22Rv1 (cell line): ENCODE data around the gene CBLB.

Experiments
- H3K27ac ChIP-seq: fragments of 450-650 bp; 2 replicates; pipeline ENCODE4 v1.5.1; 2017
- ZFX ChIP-seq: fragments of 450-650 bp; IDR thresholded peaks from 2 replicates; pipeline ENCODE4 v1.6.1; 2017; ENCODE audit warnings: antibody characterized with exemption, borderline replicate concordance
- TF ChIP-seq, protein P1 (sequence below): fragments of 450-650 bp; IDR thresholded peaks from 2 replicates; pipeline ENCODE4 v1.5.1; 2017; ENCODE audit warnings: mild to moderate bottlenecking

CBLB gene

DNA sequence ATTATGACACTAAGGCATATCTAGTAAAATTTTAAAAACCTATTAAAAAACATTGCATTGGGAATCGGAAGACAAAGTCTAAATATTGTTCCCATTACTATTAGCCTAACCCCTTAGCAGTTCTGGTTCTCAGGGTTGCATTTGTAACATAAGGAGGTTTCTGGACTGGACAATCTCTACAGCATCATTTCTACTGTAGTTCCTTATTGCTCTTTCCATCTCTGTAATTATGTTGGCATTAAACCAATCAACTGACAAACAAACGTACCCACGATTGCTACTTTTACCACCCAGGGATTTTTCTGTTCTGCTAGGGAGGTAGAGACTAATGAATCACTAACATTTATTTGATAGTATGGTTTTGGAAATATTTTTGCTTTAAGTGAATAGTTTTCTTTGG is 190.8 kb downstream of the CBLB start:
- TF ChIP-seq, protein P1, sequence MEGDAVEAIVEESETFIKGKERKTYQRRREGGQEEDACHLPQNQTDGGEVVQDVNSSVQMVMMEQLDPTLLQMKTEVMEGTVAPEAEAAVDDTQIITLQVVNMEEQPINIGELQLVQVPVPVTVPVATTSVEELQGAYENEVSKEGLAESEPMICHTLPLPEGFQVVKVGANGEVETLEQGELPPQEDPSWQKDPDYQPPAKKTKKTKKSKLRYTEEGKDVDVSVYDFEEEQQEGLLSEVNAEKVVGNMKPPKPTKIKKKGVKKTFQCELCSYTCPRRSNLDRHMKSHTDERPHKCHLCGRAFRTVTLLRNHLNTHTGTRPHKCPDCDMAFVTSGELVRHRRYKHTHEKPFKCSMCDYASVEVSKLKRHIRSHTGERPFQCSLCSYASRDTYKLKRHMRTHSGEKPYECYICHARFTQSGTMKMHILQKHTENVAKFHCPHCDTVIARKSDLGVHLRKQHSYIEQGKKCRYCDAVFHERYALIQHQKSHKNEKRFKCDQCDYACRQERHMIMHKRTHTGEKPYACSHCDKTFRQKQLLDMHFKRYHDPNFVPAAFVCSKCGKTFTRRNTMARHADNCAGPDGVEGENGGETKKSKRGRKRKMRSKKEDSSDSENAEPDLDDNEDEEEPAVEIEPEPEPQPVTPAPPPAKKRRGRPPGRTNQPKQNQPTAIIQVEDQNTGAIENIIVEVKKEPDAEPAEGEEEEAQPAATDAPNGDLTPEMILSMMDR, result no peak
- TF ChIP-seq ZFX, result no peak

DNA sequence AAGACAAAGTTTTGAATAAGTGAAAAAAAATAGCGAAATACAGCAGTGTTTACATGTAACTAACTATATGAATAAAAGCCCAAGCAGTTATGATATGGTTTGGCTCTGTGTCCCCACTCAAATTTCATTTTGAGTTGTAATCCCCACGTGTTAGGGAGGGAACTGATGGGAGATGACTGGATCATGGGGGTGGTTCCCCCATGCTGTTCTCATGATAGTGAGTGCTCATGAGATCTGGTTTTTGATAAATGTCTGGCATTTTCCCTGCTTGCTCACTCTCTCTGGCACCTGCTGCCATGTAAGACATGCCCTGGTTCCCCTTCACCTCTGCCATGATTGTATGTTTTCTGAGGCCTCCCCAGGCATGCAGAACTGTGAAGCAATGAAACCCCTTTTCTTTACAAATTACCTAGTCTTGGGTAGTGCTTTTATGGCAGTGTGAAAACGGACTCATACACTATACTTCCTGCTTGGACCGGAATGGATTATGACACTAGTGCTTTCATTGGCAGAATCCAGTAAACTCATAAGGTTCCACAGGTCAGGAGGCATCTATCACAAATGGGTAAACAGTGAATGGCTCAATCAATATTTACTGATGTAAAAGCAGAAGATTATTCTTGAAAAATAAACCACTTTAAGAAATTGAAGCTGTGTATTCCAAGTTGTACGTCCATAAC is 192.1 kb downstream of the CBLB start:
- no peak for TF ChIP-seq ZFX
- TF ChIP-seq, protein P1, result no peak
- H3K27ac ChIP-seq, result no peak overlapping the region

More for the DNA sequence above, 190.8 kb downstream of the CBLB start:
- H3K27ac ChIP-seq, result no peak overlapping the region

DNA sequence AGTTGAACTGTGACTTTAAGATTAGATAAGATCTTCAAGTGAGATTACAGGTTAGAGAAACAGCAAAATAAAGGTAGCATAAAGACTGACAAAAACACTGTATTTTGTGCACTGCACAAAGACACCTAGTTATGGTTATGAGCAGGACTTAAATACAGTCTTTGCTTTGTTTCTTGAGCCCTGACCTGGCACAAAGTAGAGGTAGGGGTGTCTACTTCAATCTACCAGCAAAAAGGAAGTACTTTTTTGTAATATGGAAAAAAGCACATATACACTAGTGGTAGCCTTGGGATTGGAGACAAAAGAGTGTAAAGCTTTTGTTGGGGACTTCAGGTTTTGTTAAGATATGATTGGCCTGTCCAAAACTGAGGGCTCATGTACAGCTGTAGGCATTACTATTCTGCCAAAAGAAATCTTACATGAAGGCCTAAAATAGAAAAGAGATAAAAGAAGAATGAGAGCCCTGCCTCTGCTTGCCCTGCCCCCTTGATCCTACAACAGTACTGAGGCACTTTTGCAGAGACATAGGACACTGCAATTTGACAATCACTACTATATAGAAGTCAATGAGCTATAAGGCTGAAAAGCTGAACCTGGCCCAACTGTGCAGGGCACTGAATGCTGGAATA is 194.3 kb downstream of the CBLB start:
- no peak for TF ChIP-seq ZFX
- TF ChIP-seq, protein P1, result no peak
- no peak overlapping the region for H3K27ac ChIP-seq

DNA sequence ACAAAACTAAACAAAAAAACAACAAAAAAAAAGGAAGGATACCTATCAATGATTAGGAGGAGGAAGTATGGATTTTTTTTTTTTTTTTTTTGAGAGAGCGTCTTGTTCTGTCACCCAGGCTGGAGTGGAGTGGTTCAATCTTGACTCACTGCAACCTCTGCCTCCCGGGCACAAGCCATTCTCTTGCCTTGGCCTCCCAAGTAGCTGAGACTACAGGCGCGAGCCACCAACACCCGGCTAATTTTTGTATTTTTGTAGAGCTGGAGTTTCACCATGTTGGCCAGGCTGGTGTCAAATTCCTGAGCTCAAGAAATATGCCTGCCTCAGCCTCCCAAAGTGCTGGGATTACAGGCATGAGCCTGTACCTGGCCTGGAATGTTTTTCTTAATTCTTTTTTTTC is 195.8 kb downstream of the CBLB start:
- TF ChIP-seq, protein P1, result no peak
- TF ChIP-seq ZFX, result no peak
- H3K27ac ChIP-seq, result no peak overlapping the region

DNA sequence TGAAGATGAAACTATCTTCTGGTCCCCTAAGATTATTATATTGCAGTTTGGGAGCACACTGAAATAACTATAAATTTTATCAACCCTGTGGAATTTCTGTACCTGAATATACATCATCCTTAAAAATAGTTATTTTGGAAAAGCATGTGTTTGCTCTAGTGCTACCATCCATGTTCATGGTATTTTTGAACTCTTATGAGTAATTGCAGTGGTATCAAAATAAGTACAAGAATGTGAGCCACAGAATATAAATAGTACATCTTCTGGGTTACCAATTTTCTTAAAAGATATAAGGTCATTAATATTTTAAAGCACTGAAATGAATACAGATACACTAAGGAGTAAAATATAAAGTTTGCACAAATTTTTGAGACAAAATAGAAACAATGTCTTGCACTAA is 206.5 kb downstream of the CBLB start:
- no peak overlapping the region for H3K27ac ChIP-seq
- no peak for TF ChIP-seq ZFX
- TF ChIP-seq, protein P1, result no peak

DNA sequence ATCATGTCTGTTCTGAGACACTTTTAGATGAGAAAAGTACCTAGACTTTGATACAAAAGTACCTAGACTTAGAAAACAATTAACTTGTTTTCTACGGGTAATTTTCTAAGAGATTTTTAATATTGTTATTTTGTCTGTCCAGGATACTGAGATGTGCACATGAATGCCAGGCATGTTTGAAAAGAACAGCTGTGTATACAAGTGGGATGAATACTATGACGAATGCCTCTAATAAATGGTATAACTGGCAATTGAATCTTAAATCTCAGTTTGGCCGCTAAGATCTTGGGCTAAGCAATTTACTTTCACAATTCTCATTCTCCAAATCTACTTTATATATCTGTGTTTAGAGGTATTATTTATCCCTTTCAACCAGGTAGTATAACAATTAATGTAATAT is 207.4 kb downstream of the CBLB start:
- TF ChIP-seq ZFX, result no peak
- TF ChIP-seq, protein P1, result no peak
- H3K27ac ChIP-seq, result no peak overlapping the region
